Measurements from ENCODE around the gene SSR1. TPM values are rescaled to one million over a fixed set of nuclear protein-coding genes. Genes with fewer than 3 reads are reported as not detected.
"Not testable (repeated sequence)": the region's sequence is repeated elsewhere in the genome, so short reads cannot be mapped to it uniquely, and the experiment has no call there.

Gene SSR1
- total RNA-seq, 1 experiment from 2014 or later = 119 TPM

DNA sequence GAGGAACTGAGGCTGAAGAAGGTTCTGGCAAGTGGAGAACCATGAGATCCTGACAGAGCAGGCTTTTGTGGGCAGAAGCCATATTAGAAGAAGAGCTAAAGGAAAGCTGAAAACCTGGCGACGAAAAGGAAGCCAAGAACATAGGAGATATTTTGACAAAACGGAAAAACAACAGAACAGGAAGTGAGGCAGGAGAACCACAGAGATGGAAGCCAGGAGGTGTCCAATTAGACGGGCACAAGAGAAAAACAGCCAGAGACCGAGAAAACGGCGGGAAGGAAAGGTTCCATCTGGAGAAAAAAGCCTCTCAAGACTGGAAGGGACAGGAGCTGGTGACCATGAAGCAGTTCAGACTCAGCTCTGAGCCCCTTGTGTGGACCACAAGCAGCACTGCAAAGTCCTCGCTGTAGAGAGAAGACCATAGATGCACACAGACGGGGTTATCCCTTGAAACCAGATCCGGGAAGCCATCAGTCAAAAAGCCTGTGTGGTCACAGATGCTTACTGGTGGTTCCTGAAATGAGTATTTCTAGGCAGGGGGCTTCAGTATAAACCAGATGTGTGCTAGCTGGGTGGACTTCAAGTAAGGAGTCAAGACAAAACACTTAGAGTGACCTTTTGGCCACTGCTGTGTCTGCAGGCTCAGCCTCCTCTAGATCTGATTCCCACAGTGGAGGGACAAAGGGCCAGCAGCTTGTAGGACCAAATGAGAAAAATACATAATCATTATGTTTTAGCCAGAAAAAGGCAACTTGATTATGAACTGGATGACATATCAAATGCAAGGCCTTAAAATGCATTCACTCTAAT, 30.7 kb downstream of the SSR1 start:
- DNase-seq (ENCODE audit: low read depth) = no peak

DNA sequence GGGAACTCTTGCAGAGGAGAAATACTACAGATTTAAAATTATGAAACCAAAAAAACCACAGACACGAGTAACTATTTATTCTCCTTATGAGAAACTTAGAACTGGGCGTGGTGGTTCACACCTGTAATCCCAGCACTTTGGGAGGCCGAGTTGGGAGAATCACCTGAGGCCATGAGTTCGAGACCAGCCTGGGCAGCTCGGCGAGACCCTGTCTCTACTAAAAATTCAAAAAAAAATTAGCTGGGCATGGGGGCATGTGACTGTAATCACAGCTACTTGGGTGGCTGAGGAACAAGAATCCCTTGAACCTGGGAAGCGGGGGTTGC, 36.8 kb downstream of the SSR1 start:
- no peak for DNase-seq (ENCODE audit: low read depth)

DNA sequence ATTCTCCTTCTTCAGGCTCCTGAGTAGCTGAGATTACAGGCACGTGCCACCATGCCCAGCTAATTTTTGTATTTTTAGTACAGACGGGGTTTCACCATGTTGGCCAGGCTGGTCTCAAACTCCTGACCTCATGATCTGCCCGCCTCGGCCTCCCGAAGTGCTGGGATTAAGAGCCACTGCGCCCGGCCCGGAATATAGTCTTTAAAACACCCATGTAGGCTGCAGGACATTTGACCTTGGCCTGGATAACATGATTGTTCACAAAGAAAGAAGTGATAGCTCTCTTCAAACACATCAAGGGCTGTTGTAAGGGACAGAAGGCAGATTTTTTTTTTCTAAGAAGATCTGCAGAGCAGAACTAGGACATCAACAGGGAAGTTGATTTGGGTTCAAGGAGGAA, 38.5 kb downstream of the SSR1 start:
- DNase-seq (ENCODE audit: low read depth) = not testable (repeated sequence)

DNA sequence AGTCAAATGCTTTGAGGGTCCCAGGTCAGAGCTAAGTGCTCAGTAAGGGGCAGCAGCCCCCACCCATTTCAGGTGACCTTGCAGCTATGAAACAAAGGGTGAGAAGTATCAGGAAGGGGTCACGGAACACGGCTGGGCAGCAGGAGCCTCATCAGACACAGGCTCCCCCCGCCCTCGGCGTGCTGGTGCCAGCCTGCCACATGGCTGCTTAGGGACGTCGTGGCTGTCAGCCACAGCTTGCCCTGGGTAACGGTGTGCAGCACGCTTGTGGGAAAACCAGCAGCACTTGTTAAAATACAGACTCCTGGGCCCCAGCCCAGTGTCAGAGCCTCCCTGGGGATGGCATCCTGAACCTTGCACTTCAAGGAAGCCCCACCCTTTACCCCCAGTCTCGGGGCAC, 39.3 kb downstream of the SSR1 start:
- DNase-seq (ENCODE audit: low read depth) = no peak

DNA sequence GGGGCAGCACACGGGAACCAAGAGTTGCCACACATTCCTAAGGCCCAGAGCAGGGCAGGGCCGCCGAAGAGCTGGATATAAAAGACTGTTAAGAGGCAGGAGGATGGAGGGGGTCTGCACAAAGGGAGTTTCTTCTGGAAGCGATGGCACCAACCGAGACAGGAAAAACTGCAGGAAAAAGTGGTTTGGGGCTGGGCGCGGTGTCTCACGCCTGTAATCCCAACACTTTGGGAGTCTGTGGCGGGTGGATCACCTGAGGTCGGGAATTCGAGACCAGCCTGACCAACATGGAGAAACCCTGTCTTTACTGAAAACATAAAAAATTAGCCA, 41.8 kb downstream of the SSR1 start:
- DNase-seq (ENCODE audit: low read depth) = no peak

DNA sequence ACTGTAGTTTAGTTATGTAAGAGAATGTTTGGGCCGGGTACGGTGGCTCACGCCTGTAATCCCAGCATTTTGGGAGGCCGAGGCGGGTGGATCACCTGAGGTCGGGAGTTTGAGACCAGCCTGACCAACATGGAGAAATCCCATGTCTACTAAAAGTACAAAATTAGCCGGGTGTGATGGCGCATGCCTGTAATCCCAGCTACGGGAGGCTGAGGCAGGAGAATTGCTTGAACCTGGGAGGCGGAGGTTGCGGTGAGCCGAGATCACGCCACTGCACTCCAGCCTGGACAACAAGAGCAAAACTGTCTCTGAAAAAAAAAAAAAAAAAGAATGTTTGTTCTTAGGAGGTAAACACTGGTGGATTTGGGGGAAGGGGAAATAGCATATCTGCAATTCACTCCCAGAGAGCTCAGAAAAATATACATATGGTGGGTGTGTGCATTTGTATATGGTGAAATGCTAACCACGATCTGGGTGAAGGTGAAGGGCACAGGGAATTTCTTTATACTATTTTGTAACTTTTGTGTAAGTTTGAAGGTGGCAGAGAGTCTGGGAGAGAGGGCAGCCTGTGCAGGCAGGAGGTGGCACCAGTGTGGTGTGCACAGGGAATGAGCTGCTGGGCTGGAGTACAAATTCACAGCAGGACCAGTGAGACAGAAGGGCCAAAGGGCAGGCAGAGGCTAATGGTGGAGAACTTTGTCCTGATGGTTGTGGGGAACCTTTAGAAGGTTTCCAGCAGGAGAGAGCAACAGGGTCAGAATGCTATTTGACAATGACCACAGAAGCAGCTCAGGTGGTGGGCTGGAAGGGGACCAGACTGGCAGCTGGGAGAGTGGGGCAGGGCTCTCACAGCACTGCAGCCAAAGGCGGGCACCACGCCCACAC, 42.4 kb downstream of the SSR1 start:
- no peak for DNase-seq (ENCODE audit: low read depth)

DNA sequence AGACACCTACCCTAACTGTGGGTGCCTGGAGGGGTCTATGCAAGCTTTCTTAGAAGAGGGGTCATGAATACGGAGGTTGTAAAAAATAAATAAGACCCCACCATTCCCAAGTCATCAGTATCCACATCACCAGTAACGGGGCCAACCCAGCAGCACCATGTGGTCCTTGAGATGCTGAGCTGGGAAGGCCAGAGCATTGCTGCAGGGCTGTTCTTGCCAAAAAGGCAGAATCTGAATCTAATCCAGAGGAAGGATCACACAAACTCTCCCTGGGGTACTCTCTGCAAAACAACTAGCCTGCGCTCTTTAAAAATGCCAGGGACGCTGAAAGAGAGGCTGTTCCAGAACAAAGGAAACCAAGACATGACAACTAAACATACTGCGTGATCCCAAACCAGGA, 43.2 kb downstream of the SSR1 start:
- DNase-seq (ENCODE audit: low read depth) = no peak

DNA sequence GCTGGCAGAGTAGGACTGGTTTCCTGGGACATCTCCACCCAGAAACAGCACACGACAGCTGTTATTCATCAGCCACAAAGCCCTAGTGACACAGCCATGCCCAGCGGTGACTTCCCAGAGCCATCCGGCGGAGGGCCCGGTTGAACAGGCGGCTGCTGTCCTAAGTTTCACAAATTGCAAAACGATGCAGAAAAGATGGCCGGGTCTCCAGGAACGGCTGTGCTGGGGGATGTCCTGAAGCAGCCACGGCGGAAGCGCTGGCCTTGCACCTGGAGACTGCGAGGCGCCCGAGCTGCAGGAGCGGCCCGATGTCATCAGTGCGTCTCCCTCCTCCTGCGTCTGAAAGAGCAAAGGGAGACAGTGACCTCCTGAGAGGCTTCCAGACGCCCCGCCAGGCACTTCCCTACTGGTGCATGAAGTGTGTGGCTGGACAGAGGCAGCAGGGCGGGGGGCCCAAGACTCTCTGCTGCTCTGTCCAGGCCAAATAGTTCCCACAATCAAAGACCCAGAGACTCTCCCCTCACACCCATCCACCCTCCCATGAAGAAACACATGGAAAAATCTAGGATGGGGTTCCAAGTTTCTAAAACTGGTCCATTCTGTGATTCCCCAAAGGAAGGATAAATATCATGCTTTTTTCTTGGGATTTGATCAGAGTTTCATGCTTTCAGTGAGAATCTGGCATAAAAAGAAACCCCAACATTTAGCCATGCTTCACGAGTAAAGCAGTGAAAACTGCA, 44.0 kb downstream of the SSR1 start:
- no peak for DNase-seq (ENCODE audit: low read depth)

DNA sequence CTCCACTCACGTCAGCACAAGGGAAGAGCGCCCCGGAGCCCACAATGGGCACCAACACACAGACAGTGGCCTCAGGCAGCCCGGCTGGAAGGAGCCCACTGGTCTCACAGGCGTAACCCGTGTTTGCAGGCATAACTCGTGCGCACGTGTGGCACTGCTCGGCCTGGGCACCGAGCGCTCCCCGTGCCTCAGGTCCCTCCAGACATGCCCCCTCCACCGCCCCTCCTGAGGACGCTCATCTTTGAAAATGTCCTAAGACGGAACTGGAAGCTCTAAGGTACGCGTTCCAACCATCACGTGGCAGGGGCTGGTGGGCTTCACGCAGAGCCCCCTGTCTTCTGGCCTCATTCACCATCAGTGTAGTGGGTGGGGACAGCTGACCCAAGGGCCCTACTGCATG, 44.6 kb downstream of the SSR1 start:
- no peak for DNase-seq (ENCODE audit: low read depth)

DNA sequence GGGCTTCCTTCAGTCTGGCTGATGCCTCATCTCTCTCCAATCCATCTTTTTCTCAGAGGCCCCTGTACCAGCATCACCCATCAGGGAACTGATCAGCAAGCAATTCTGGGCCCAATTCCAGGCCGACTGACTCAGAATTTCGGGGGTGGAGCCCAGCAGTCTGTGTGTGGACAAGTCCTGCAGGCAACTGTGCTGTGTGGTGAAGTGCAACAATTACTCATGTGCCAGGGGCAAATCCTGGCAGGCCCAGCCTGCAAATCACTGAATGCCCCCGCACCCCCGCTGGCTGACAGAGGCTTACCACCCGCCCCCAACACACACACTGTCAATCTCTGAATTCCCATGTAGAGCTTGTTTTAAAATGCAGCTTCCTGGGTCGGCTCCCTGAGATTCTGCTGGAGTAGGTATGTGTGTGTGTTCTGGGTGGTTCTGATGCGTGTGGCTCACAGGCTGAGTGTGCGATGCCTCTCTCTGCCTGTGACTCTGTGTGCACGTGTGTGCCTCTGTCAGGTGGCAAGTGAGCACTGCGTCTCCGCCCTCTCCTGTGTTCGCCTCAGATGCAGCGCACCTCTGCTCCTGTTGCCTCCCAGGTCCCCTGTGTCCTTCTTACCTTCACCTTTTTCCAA, 45.4 kb downstream of the SSR1 start:
- peak; percentile 95 for DNase-seq (ENCODE audit: low read depth)

DNA sequence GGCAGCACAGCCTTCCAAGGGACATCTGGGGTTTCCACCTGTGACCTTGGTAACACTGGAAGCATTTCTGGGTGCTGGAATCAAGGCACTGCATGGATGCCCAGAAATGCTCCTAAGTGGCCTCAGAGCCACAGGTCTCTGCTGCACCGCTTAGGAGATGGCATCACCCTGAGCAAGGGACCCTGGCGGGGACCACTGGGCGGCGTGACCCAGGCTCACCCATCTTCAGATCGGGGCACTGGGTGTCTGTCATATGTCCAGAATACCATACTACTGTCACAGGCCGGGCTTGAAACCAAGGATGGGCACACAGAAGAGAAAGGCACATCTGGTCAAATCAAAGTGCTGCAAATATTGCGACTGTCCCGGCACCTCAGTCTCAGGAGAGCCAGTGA, 45.9 kb downstream of the SSR1 start:
- no peak for DNase-seq (ENCODE audit: low read depth)

DNA sequence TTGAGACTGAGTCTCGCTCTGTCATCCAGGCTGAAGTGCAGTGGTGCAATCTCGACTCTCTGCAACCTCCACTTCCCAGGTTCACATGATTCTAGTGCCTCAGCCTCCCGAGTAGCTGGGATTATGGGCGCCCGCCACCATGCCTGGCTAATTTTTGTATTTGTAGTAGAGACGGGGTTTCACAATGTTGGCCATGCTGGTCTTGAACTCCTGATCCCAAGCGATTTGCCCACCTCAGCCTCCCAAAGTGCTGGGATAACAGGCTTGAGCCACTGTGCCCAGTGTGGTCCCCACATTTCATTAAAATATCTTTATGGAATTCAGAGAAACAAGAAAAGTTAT, 47.6 kb downstream of the SSR1 start:
- not testable (repeated sequence) for DNase-seq (ENCODE audit: low read depth)

DNA sequence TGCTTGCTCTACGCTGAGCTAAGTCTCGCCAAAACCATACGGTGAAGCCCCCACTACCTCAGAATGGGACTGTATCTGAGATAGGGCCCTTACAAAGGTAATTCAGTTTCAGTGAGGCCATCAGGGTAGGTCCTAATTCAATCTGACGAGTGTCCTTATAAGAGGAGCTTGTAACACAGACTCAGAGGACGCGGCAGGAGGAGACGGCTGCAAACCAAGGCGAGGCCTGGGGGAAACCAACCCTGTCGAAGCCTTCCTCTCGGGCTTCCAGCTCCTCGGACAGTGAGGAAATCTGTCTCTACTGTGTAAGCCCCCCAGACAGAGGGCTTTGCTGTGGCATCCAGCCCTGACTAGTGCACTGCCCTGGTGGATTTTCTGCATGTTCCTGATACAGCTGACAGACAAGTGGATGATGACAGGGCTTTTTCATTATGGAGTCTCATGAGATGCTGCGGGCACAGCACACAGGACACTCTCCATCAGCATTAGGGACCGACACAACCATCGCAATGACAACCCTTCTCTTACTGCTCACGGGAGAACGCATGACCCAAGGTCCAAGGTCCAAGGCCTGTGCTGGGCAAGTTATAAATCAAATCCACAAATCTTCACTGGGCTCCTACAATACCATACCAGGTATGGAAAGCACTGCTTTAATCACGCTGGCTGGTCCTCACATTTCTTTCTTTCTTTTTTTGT, 48.2 kb downstream of the SSR1 start:
- DNase-seq (ENCODE audit: low read depth) = no peak

DNA sequence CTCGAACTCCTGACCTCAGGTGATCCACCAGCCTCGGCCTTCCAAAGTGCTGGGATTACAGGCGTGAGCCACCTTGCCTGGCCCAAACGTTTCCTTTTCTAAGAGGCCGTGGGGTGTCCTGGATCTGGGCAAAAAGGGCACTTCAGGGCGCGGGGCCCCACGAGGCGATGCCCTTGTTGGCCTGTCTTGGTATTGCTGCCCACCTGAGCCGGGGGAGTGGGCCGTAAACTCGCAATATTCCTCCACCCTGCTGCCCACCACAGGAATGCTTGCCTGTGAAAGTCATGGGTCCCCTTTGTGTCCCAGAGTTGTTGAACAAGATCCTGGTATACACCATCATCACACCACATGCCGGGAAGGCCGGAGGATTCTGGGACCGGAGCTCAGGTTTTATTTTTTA, 49.0 kb downstream of the SSR1 start:
- DNase-seq (ENCODE audit: low read depth) = no peak

DNA sequence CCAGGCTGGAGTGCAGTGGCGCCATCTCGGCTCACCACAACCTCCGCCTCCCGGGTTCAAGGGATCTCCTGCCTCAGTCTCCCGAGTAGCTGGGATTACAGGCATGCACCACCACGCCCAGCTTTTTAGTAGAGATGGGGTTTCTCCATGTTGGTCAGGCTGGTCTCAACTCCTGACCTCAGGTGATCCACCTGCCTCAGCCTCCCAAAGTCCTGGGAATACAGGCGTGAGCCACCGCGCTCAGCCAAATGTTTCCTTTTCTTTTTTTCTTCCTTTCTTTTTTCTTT, 49.5 kb downstream of the SSR1 start:
- not testable (repeated sequence) for DNase-seq (ENCODE audit: low read depth)

DNA sequence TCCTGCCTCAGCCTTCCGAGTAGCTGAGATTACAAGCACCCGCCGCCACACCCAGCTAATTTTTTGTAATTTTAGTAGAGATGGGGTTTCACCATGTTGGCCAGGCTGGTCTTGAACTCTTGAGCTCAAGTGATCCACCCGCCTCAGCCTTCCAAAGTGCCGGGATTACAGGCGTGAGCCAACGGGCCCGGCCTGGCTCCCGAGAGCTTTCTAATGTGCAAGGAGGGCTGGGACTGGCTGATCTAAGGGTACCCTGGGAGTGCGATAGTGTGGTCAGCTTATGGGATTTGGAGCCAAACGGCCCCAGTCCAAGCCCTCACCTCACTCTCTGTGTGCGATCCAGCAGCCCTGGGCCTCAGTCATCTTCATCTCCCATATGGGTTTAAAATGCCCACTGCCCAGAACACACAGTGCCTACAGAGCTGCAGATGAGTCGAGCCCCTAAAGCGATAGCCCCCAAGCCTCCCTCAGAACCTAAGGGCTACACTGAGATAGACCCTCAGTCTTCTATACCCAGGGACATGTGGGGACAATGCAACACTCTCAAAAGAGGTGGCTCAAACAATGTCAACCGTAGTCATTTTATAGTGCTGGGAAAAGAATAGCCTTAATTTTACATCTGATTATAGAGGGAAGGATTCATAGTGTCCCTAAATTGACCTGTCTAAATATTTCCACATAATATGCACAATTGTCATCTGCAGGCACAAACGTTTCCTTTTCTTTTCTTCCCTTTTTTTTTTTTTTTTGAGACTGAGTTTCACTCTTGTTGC, 50.1 kb downstream of the SSR1 start:
- DNase-seq (ENCODE audit: low read depth) = no peak

DNA sequence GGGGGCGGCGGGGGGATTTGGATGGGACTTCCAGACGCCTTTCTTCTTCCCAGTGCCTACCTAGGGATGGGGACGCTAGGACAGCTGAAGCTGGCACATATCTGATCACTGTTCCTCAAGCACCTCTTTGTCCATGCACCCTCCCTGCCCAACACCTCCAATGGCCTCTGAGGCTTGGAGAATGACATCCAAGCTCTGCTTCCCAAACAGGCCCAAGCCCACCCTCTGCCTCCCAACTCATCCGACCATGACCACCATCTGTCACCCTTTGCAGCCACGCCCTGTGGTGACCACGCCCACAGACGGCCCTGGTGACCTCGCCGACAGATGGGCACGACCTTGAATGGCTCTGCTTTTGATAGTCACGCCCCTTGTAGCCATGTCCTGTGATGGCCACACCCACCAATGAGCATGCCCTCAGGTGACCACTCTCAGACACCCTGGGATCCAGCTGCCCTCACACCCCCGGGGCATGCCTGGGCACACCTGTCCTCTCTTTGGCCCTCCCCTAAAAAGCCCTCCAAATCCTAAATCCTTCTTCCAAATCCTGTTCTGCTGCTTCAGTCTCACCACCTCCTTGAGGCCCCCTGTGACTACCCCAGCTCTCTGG, 51.0 kb downstream of the SSR1 start:
- DNase-seq (ENCODE audit: low read depth) = peak; percentile 23

DNA sequence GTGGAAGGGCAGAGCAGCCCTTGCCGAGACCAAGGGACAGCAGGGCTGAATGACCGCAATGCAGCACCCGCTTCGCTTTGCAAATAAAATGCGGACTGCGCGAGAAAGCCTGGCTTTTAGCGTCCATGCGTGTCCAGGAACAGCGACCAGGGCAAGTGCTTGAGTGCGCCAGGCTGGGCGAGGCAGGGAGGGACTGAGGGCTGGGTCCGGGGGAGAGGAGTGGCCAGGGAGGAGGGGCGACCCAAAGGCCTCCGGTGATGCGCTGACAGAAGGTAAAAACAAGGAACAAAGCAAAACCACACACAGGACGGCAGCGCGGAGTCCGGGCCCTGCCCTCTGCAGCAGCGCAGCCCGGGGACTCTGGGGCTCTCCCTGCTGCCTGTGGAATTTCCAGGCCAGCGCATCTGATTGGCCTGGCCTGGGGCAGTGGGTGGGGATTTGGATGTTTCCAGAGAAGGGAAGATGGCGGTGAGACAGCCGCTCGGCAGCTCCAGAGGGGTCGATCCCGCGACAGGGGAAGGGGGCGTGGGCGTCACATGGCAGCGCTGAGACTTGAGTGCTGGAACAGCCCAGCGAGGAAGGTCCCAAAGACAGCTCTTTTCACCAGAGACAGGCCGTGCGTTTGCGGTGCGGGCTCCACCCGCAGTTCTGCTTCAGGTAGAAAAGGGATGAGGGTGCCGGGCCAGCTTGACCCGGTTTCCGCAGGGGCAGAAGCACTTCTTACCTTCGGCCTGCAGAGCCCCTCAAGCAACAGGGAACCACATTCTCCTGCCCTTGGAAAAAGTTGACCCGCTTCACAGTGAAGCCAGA, 51.8 kb downstream of the SSR1 start:
- peak; percentile 90 for DNase-seq (ENCODE audit: low read depth)

DNA sequence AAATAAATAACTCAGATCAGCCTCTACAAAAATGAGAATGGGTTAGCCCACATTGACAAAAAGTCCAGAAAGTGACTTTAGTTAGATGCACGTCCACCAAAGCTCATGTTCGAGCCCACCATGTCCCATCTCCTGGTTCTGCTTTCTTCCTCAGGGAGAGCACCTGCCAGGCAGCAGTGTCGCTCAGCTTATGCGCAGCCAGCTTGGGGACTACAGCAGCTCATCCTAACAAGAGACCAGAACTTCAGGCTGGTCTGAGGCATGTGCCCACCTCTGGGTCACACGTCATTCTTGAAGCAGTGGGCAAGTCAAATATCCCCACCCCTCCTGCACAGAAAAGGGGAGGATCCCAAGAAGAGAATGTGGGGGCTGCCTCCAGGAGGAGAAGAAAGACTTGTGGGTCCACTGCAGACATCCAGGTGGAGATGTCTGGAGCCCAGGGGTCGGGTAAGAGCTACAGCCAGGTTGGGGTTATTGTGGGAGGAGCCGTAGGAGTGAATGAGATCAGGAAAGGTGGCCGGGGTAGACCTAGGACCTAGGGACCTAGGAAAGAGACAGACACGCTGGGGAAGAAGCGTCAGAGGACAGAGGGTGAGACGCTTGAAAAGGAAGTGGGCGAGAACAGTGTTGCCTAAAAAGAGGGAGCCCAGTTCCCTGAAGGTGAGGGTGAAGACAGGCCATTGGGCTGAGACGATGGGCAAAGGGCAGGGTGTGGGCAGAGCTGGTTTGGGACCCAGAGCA, 52.5 kb downstream of the SSR1 start:
- DNase-seq (ENCODE audit: low read depth) = no peak

Measured in RPMI7951 (cell line).